Osteocyte (in vitro differentiated cells): ENCODE data around the gene AWAT2. TPM values are rescaled to one million over a fixed set of nuclear protein-coding genes. Genes with fewer than 3 reads are reported as not detected.

Experiments used
- DNase-seq: peaks from one replicate; pipeline ENCODE4 v3.0.0; 2021; ENCODE audit warnings: mixed read lengths; ENCODE audit not compliant: unreplicated experiment; ENCODE audit errors: extremely low spot score
- H3K27ac Mint-ChIP-seq: one replicate; pipeline ENCODE4 v1.8.0; 2021; ENCODE audit warnings: mild to moderate bottlenecking, mixed read lengths; ENCODE audit not compliant: unreplicated experiment
- H3K27me3 Mint-ChIP-seq: one replicate; pipeline ENCODE4 v1.8.0; 2021; ENCODE audit warnings: mixed read lengths; ENCODE audit not compliant: unreplicated experiment
- H3K36me3 Mint-ChIP-seq: one replicate; pipeline ENCODE4 v1.8.0; 2021; ENCODE audit warnings: mixed read lengths; ENCODE audit not compliant: unreplicated experiment
- H3K4me1 Mint-ChIP-seq: one replicate; pipeline ENCODE4 v1.8.0; 2021; ENCODE audit warnings: mixed read lengths; ENCODE audit not compliant: unreplicated experiment
- H3K4me3 Mint-ChIP-seq: one replicate; pipeline ENCODE4 v1.8.0; 2021; ENCODE audit warnings: mild to moderate bottlenecking, moderate library complexity, mixed read lengths; ENCODE audit not compliant: unreplicated experiment
- H3K9me3 Mint-ChIP-seq: one replicate; pipeline ENCODE4 v1.8.0; 2021; ENCODE audit warnings: mixed read lengths; ENCODE audit not compliant: unreplicated experiment
- total RNA-seq: library from RNA; stranded (reverse); gene quantifications from 2 replicates; pipeline ENCODE4 v1.2.1, GENCODE V29; 2021
- TF ChIP-seq, protein P1 (sequence below): fragments of 200-600 bp; sonication (generic); IDR thresholded peaks from 2 replicates; pipeline ENCODE4 v1.5.0; 2021; ENCODE audit warnings: antibody characterized with exemption, mild to moderate bottlenecking, moderate library complexity

AWAT2 gene
- total RNA-seq, 1 donor from 2014 or later = not detected

DNA sequence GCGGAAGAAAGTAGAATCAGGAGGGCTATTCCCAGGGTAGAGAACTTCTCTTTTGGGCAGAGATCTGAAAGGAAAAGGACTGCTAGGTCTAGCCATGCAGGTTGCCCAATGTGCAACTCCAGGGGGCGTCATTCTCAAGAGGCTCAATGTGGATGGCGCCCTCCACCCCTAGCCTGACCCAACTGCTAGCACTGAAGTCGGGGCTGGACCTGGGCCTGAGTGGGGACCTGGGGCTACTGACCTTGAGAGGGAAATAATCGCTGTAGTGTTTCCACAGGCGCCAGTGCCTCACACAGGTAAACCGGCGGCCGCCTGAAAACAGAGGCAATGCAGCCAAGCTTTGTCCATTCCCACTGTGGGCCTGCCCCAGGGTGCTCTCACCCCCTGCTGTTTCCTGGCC lies 6.1 kb downstream of the AWAT2 start:
- DNase-seq = peak; percentile 73
- H3K4me1 Mint-ChIP-seq = peaks cover 11% of the 10 kb centered on the region
- H3K9me3 Mint-ChIP-seq = peaks cover 5% of the 10 kb centered on the region
- TF ChIP-seq, protein P1, sequence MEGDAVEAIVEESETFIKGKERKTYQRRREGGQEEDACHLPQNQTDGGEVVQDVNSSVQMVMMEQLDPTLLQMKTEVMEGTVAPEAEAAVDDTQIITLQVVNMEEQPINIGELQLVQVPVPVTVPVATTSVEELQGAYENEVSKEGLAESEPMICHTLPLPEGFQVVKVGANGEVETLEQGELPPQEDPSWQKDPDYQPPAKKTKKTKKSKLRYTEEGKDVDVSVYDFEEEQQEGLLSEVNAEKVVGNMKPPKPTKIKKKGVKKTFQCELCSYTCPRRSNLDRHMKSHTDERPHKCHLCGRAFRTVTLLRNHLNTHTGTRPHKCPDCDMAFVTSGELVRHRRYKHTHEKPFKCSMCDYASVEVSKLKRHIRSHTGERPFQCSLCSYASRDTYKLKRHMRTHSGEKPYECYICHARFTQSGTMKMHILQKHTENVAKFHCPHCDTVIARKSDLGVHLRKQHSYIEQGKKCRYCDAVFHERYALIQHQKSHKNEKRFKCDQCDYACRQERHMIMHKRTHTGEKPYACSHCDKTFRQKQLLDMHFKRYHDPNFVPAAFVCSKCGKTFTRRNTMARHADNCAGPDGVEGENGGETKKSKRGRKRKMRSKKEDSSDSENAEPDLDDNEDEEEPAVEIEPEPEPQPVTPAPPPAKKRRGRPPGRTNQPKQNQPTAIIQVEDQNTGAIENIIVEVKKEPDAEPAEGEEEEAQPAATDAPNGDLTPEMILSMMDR = no peak
- no peak overlapping the region for H3K4me3 Mint-ChIP-seq
- H3K36me3 Mint-ChIP-seq = no peaks in the 10 kb centered on the region
- no peaks in the 10 kb centered on the region for H3K27me3 Mint-ChIP-seq
- no peak overlapping the region for H3K27ac Mint-ChIP-seq

DNA sequence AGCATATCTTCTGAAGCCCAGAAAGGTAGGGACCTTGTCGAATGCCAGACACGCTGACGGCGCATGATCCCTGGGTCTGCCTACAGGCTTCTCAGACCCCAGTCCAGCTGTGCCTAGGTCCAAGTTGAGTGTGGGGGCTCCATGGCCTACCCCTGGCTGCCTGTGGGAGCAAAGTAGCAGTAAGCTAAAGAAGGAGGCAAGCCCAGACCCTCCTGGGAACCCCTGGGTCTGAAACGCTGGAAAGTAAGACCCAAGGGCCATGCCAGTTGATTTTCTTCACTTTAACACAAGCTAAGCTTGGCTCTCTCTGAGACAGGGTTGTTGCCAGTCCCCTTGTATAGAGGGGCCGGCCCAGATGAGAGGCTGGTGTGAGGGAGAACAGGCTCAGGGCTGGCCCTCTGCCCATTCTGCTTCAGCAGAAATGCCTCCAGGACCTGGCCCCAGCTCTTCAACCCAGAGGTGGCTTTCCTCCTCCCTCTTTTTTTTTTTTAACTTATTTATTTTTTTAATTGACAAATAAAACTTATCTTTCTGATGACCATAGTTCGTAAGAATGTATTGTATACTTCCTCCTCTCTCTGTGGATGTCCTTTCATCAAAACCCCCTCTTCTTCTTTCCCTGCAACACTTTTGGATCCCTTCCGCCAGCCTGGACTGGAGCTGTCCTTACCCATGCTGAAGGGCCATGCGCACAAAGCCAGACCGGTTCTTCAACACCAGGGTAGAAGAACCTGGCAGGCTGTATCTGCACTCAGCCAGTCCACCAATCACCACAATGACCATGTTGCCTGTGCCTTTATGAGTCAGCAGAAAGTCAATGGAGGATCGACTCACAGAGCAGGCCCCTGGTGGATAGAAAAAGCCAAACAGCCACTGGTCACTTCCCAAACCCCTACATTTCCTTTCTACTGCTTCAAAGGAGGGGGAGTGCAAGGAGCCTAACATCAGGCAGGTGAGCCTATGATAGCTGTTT lies 7.1 kb downstream of the AWAT2 start:
- Mint-ChIP-seq H3K36me3 (no peaks in the 10 kb centered on the region), H3K4me1 (peaks cover 7% of the 10 kb centered on the region), H3K27ac (no peak overlapping the region), H3K9me3 (no peaks in the 10 kb centered on the region), H3K4me3 (no peak overlapping the region), H3K27me3 (no peaks in the 10 kb centered on the region)
- TF ChIP-seq, protein P1 = no peak
- DNase-seq = peak; percentile 63

DNA sequence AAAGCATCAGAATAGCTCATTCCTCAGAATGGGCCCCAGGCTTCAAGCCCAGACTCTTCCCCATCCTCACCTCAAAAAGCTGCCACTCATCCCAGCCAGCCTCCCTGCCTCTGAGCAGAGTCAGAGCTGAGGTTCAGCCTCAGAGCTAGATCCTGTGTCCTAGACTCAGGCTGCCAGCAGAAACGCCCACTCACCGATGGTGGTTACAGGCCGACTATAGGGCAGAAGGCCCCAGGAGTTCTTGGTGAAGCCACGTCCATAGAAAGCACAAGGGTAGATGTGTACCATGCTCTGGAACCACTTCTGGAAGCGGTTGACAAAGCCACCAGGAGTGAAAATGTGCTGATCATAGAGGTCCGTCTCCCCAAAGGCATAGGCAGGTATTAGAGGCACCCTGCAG lies 7.7 kb downstream of the AWAT2 start:
- no peak overlapping the region for H3K4me3 Mint-ChIP-seq
- peak; percentile 69 for DNase-seq
- H3K9me3 Mint-ChIP-seq = no peaks in the 10 kb centered on the region
- TF ChIP-seq, protein P1 = no peak
- H3K36me3 Mint-ChIP-seq = no peaks in the 10 kb centered on the region
- H3K27me3 Mint-ChIP-seq = no peaks in the 10 kb centered on the region
- H3K4me1 Mint-ChIP-seq = peaks cover 5% of the 10 kb centered on the region
- no peak overlapping the region for H3K27ac Mint-ChIP-seq

DNA sequence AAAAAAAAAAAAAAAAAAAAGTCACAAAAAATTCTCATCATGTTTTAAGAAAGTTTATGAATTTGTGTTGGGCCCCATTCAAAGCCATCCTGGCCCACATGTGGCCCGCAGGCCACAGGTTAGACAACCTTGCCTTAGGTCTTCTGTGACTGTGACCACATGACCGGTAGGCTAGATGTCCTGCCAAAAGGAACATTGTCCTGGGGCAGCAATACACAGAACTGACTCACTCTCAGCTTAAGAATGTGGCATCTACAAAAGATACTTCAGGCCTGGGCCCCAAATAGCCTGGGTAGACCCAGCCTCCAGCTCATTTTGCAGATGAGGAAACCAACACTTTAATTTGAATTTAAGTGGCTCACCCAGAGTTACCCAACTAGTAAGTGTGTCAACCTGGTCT lies 10.0 kb downstream of the AWAT2 start:
- no peaks in the 10 kb centered on the region for H3K36me3 Mint-ChIP-seq
- peaks cover 4% of the 10 kb centered on the region for H3K4me1 Mint-ChIP-seq
- no peak overlapping the region for H3K27ac Mint-ChIP-seq
- no peaks in the 10 kb centered on the region for H3K9me3 Mint-ChIP-seq
- no peak overlapping the region for H3K4me3 Mint-ChIP-seq
- TF ChIP-seq, protein P1 = no peak
- no peaks in the 10 kb centered on the region for H3K27me3 Mint-ChIP-seq
- DNase-seq = no peak

DNA sequence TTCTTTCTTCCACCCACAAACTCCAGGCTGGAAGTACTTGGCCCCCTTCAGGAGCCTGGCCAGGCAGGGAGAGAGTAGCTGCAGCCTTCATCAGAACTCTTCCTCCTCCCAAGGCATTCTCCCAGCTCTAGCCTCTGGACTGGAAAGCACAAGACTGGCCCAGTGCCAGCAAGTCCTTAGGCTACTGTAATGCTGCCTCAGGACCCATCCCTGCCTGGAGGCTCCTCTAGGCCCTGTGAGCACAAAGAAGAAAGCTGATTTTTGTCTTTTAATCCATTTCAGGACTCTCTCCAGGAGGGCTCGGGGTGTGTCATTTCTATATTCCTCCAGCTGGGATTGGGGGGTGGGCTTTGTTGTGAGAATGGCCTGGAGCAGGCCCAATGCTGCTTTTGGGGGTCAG lies 10.8 kb downstream of the AWAT2 start:
- H3K9me3 Mint-ChIP-seq = no peaks in the 10 kb centered on the region
- DNase-seq = no peak
- TF ChIP-seq, protein P1 = no peak
- H3K4me1 Mint-ChIP-seq = no peaks in the 10 kb centered on the region
- H3K36me3 Mint-ChIP-seq = no peaks in the 10 kb centered on the region
- H3K27me3 Mint-ChIP-seq = no peaks in the 10 kb centered on the region
- H3K27ac Mint-ChIP-seq = no peak overlapping the region
- no peak overlapping the region for H3K4me3 Mint-ChIP-seq
